Activated effector memory CD4-positive, alpha-beta T cell treated with Interleukin-2 at 50 U/mL for 16 hours (primary cell): ENCODE data around the gene PRR12.

Experiments
- DNase-seq: peaks from one replicate; pipeline ENCODE4 v3.0.0-alpha.2; 2020

PRR12 gene, protein sequence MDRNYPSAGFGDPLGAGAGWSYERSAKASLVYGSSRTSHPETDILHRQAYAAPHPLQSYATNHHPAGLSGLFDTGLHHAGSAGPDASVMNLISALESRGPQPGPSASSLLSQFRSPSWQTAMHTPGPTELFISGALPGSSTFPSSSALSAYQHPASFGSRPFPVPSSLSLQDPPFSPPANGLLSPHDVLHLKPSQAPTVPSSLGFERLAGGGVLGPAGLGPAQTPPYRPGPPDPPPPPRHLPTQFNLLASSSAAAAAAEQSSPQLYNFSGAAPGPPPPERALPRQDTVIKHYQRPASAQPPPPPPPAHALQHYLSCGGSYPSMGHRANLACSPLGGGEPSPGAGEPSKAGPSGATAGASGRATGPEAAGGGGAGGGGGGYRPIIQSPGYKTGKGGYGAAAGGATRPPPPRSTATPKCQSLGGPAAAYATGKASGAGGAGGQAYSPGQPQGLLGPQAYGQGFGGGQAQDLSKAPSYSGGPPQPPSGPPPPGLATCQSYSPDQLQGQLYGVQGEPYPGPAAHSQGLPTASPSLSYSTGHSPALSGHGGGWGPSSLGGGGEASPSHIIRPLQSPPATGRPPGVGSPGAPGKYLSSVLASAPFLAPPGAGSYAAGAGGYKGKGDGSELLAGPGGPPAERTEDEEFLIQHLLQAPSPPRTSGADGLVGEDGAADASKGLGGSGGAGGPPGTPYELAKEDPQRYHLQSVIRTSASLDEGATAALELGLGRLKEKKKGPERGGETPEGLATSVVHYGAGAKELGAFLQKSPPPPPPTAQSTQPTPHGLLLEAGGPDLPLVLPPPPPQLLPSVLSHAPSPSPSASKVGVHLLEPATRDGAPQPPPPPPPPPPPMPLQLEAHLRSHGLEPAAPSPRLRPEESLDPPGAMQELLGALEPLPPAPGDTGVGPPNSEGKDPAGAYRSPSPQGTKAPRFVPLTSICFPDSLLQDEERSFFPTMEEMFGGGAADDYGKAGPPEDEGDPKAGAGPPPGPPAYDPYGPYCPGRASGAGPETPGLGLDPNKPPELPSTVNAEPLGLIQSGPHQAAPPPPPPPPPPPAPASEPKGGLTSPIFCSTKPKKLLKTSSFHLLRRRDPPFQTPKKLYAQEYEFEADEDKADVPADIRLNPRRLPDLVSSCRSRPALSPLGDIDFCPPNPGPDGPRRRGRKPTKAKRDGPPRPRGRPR (N-terminal part only)

GRCh38 chr19:49590971-49591730 is at the start of gene PRR12:
Gene PRR12 (plus strand): TSS chr19:49591182. CDS start chr19:49591655, 473 bp downstream.
- peak; percentile 68 for DNase-seq

DNA sequence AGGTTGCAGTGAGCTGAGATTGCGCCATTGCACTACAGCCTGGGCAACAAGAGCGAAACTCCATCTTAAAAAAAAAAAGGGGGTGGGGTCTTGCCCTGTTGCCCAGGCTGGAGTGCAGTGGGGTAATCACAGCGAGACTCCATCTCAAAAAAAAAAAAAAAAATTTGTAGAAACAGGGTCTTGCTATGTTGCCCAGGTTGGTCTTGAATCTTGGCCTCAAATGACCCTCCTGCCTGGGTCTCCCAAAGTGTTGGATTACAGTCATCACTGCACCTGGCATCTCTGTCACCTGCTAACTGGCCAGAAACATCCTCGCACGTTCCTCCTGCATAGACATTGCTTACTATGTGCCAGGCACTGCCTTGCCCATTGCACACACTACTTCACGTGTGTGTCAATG is 49.1 kb upstream of the PRR12 start:
- DNase-seq = no peak

- no peak for DNase-seq
These were observed 48.5 kb upstream of the PRR12 start for GRCh38 chr19:49542446-49542845.

DNA sequence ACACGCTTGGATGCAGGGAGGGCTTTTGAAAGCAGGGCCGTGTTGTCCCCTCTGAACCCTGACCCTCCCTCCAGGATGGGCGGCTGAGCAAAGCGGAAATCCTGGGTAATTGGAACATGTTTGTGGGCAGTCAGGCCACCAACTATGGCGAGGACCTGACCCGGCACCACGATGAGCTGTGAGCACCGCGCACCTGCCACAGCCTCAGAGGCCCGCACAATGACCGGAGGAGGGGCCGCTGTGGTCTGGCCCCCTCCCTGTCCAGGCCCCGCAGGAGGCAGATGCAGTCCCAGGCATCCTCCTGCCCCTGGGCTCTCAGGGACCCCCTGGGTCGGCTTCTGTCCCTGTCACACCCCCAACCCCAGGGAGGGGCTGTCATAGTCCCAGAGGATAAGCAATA is 48.0 kb upstream of the PRR12 start:
- DNase-seq = no peak

DNA sequence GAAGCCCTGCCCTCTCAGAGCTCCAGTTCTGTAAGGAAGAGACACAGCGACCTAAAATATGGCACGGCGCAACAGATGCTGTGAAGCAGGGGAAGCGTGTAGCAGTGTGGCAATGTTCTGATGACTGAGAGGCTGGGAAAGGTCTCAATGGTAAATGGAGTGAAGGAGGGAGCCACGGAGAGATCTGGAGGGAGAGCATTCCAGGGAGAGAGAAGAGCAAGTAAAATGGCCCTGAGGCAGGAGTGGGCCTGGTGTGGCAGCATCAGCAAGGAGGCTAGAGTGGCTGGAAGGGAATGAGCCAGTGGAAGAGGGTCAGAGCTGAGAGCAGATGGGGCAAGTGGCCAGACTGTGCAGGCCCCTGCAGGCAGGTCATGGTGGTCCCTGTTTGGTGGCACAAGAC is 46.8 kb upstream of the PRR12 start:
- no peak for DNase-seq

DNA sequence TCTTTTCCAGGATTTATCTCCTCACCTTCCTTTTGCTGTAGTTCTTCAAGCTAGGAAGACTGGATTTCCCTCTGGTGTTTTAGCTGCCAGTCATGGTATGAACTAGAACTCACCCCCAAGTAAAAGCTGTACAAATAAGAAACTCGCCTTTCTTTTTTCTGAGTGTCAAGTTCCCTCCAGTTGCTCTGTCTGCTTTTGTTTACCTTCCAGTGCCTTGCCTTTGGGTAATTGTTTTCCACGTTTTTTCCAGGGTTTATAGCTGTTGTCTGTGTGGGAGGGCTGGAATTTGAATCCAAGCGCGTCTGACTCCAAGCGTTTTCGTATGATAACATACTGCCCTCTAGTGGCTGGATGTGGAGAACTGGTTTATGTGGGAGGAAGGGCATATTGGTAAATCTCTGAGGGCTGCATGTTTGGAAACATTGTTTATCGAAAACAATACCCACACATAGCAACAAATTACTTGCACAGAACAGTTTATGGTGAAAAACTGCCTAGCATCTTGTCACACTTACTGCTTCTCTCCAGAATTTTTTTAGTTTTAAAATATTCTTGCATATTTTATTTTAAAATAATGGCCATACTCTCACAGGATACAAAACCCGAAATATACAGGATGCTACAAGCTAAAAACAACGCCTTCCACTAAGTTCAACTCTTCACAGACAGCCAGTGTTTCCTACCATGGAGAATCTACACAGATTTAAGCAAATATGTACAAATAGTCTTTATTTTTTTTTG is 44.0 kb upstream of the PRR12 start:
- DNase-seq = no peak

DNA sequence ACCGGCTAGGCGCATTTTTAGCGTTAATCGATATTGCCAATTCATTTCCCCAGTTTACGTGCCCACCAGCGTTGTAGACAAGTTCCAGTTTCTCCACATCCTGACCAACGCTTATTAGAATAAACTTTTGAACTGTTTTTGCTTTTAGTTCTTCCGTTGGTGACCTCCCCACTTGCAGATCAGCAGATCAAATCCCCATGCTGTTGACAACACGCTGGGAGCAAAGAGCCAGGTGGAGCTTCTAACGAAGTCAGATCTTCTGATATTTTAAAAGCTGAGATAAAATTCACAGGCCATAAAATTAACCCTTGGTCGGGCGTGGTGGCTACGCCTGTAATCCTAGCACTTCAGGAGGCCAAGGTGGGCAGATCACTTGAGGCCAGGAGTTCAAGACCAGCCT is 41.9 kb upstream of the PRR12 start:
- no peak for DNase-seq

- no peak for DNase-seq
These were observed 39.5 kb upstream of the PRR12 start for GRCh38 chr19:49551531-49551930.

GRCh38 chr19:49552749-49553148 is 38.2 kb upstream of the PRR12 start:
- no peak for DNase-seq

GRCh38 chr19:49553451-49554271 is 37.3 kb upstream of the PRR12 start:
- DNase-seq = no peak

DNA sequence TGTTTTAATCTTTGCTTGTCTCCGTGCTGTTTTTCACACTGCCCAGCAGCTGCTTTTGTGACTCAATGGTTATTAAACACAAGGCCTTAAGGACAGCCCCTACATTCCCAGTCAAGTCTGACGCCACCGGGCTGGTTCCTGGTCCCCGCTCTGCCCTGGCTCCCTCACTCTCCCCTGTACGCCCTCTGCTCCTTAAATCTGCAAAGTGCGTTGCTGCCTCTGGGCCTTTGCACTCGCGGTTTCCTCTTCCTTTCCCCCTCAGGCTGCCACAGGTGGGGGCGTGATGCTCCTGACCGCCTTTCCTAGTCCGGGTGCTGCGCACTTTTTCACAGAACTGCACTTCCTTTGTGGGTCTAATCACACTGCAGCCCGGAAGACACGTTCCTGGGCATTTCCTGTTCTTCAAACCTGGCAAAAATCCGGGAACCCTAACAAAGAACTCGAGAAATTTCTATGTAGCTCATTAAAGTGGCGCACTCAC is 36.2 kb upstream of the PRR12 start:
- peak; percentile 41 for DNase-seq

DNA sequence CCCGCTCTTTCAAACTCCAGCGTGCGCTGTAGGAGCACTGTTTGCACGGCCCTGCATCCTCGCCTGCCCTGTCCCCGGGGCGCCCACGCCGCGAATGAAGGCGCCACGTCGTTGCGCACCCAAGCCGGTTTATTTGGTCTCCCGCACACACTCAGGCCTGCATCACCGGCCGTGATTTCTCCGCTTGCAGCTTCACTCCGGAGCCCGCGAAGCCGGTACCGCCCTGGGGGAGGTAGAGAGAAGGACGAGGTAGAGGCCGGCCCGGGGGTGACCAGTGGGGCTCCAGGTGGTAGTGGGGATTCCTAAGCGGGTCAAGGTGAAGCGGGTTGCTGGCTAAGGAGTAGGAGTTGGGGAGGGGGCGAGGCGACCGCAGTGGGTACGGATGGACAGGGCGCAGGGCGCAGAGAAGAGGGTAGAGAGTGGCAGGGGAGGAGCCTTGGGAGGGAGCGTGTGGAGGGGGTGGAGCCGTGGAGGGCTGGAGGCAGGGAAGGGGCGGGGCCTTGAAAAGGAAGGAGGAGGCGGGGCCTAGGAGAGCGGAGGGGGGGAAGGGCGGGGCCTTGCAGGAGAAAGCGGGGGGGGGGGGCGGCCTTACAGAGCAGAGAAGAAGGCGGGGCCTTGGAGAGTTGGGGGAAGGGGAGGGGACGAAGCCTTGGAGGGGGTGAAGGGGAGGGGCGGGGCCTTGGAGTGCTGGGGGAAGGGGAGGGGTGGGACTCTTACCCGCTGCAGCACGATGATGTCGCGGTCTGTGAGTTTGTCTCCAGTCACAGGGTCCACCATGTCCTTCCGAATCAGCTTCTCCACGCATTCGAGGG is 35.2 kb upstream of the PRR12 start:
- peak; percentile 57 for DNase-seq

DNA sequence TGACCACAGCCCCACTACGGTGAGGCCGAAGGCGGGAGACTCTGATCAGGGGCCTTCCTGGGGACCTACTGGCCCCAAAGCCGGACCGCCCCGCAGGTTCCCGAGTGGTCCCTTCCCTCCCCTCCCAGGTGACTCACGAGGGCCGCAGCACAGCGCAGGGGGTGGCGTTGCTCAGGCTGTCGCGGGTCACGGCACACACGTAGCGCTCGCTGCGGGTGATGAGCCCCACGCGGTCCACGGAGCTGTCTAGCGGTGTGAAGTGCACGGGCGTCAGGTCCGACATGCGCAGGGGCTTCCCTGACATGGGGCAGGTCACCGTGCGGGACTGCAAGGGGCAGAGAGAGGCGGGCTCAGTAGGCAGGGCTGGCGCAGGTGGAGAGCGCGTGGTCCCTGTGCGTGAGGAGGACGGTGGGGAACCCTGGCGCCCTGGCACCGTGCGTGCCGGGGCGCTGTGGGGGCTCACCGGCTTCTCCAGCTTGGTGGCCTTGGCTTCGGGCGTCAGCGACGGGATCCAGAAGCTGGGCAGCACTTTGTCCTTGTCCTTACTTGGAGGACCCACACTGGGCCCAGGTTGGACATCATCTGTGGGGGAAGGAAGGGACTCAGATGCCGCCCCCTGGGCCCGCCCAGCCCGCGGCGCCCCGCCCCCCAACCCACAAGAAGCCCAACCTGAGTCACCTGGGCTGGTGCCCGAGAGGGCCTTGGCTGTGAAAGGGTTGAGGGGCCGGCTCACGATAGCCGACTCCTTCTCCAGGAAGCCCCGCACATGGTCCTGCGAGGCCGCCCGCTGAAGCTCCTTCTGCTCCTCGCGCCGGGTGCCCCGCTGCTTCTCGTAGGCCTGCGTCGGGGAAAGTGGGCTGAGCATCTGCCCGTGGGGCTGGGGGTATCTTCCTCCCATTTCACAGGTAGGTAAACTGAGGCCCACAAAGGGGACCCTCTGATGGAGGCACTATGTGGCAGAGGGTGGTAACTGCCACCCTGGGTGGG is 34.3 kb upstream of the PRR12 start:
- no peak for DNase-seq

DNA sequence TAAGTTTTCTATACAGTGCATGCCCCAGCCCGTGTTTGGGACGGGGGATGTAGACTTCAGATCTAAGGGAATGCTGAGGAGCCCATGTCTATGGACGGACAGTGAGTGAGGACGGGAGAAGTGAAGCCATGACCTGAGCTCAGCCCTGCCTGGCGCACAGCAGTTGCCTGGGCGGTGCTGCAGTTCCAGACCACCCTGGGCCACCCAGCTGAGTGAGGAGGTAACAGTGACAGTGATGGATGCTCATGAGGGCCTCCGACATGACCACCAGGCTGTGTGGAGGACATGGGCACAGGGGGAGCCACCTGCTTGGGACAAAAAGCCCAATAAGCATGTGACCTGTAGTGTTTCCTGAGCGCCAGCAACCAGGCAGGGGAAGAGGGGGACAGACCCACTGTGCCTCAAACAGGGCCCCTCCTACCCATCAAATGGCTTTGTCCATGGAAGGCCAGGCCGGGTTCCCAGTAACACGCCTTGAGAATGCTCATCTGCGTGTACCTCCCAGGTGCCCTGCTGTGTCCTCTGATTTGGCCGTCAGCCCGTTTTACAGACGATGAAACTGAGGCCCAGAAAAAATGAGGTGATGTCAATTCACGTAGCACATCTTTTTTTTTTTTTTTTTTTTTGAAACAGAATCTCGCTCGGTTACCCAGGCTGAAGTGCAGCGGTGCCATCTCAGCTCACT is 33.2 kb upstream of the PRR12 start:
- no peak for DNase-seq

GRCh38 chr19:49558591-49558990 is 32.4 kb upstream of the PRR12 start:
- no peak for DNase-seq

DNA sequence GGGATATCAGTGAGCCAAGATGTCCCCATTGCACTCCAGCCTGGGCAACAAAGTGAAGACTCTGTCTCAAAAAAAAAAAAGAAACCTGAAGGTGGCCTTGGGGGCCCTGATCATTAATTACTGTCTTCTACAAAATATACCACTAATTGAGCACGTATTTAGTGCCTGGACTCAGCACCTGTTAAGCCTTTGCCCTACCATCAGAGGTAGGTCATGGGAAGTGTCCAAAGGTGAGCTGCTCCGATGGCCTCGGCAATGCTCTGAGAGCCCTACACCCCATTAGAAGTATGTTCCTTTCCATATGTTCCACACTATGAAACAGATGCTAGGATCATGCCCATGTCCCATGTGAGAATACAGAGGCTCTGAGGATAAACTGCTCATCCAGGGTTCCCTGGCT is 31.5 kb upstream of the PRR12 start:
- DNase-seq = no peak

DNA sequence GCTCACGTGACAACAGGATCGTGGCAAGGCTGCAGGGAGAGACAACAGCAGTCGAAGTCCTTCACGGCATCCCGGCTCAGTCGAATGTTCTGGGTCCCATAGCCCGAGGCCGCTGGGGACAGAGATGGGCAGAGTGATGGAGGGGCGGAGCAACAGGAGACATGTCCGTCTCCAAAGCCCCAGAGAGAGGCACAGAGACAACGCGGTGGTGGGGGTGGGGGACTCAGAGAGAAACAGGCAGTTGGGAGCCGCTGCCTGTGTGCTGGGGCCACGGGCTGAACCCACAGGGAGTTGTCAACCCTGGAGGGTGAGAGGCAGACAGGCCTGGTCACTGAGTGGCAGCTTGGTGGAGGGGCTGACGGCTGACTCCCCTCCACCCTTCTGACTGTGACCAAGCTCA is 31.1 kb upstream of the PRR12 start:
- DNase-seq = no peak

- DNase-seq = peak; percentile 35
These were observed 30.6 kb upstream of the PRR12 start for GRCh38 chr19:49560358-49560900.
